Measurements from ENCODE around the gene CDH4. TPM values are rescaled to one million over a fixed set of nuclear protein-coding genes. Genes with fewer than 3 reads are reported as not detected.

CDH4 gene
- total RNA-seq, 1 donor from 2014 or later: 2.9 TPM

- Mint-ChIP-seq H3K27ac (peak overlapping the region; percentile 69), H3K9me3 (peaks cover 7% of the 10 kb centered on the region), H3K4me1 (peaks cover 29% of the 10 kb centered on the region), H3K4me3 (no peak overlapping the region), H3K27me3 (ENCODE audit: insufficient read depth, low read depth) (peaks cover 4% of the 10 kb centered on the region), H3K36me3 (peaks cover 10% of the 10 kb centered on the region)
- no peak overlapping the region for H2AFZ ChIP-seq (replicated peaks)
- peaks cover 12% of the 10 kb centered on the region for H3K27me3 ChIP-seq
- H3K4me2 ChIP-seq: no peak overlapping the region
- TF ChIP-seq EZH2 (IDR thresholded peaks at IDR 0.05) (no peak), CTCF (IDR thresholded peaks at IDR 0.05) (no peak), EZH2phosphoT487 (IDR thresholded peaks at IDR 0.05) (no peak)
- H3F3A ChIP-seq (ENCODE audit: low read depth): no peaks in the 10 kb centered on the region
- DNase-seq (ENCODE audit: low spot score): no peak
- H3K9ac ChIP-seq: no peak overlapping the region
- no peak overlapping the region for H3K4me3 ChIP-seq
- H4K20me1 ChIP-seq (ENCODE audit: low read depth): no peaks in the 10 kb centered on the region
- no peaks in the 10 kb centered on the region for H3K79me2 ChIP-seq (ENCODE audit: low read depth)
- H3K27ac ChIP-seq: no peak overlapping the region
- peaks cover 20% of the 10 kb centered on the region for H3K4me1 ChIP-seq
- no peaks in the 10 kb centered on the region for H3K36me3 ChIP-seq
- H3K9me3 ChIP-seq (ENCODE audit: low read depth): no peaks in the 10 kb centered on the region
These were observed 108.9 kb downstream of the CDH4 start for GRCh38 chr20:61360940-61361339.

GRCh38 chr20:61361501-61361900, 109.4 kb downstream of the CDH4 start:
- H3K9me3 ChIP-seq (ENCODE audit: low read depth): no peaks in the 10 kb centered on the region
- peaks cover 15% of the 10 kb centered on the region for H3K4me1 ChIP-seq
- no peaks in the 10 kb centered on the region for H3K79me2 ChIP-seq (ENCODE audit: low read depth)
- H3K27ac ChIP-seq: no peak overlapping the region
- no peak overlapping the region for H3K4me3 Mint-ChIP-seq
- H3K36me3 Mint-ChIP-seq: peaks cover 14% of the 10 kb centered on the region
- DNase-seq (ENCODE audit: low spot score): no peak
- peaks cover 4% of the 10 kb centered on the region for H3K27me3 Mint-ChIP-seq (ENCODE audit: insufficient read depth, low read depth)
- H4K20me1 ChIP-seq (ENCODE audit: low read depth): no peaks in the 10 kb centered on the region
- peaks cover 12% of the 10 kb centered on the region for H3K27me3 ChIP-seq
- peaks cover 10% of the 10 kb centered on the region for H3K9me3 Mint-ChIP-seq
- H3K4me2 ChIP-seq: no peak overlapping the region
- H3K4me3 ChIP-seq: no peak overlapping the region
- peaks cover 24% of the 10 kb centered on the region for H3K4me1 Mint-ChIP-seq
- no peak for TF ChIP-seq CTCF (IDR thresholded peaks at IDR 0.05)
- TF ChIP-seq EZH2phosphoT487 (IDR thresholded peaks at IDR 0.05): no peak
- no peak for TF ChIP-seq EZH2 (IDR thresholded peaks at IDR 0.05)
- H3K9ac ChIP-seq: no peak overlapping the region
- H3F3A ChIP-seq (ENCODE audit: low read depth): no peaks in the 10 kb centered on the region
- no peak overlapping the region for H3K27ac Mint-ChIP-seq
- no peaks in the 10 kb centered on the region for H3K36me3 ChIP-seq
- no peak overlapping the region for H2AFZ ChIP-seq (replicated peaks)

DNA sequence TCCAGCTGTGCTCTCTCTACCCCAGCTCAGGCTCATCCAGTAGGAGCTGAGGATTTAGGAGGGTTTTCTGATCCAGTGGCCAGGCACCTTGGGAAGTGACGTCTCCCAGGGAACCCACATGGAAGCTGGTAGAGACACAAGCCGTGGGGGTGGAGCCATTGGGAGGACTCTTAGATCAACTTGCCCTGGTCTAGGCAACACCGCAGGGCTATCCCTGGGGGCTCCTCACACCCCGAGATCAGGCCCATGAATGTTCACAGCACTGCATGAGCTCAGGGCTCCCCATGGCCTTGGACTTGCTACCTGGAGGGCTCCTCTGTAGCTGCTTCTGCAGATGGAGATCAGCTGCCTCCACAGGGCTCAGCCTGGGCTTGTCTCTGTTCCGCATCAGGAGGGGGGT, 112.1 kb downstream of the CDH4 start:
- Mint-ChIP-seq H3K9me3 (peaks cover 10% of the 10 kb centered on the region), H3K4me1 (peaks cover 5% of the 10 kb centered on the region), H3K4me3 (no peak overlapping the region), H3K36me3 (peaks cover 16% of the 10 kb centered on the region), H3K27me3 (ENCODE audit: insufficient read depth, low read depth) (peaks cover 4% of the 10 kb centered on the region), H3K27ac (no peak overlapping the region)
- Histone ChIP-seq H3K4me2 (no peak overlapping the region), H3K79me2 (ENCODE audit: low read depth) (no peaks in the 10 kb centered on the region), H3K36me3 (no peaks in the 10 kb centered on the region), H3K9me3 (ENCODE audit: low read depth) (no peaks in the 10 kb centered on the region), H3K9ac (no peak overlapping the region), H3K27me3 (peaks cover 4% of the 10 kb centered on the region), H2AFZ (replicated peaks) (no peak overlapping the region), H3K27ac (no peak overlapping the region), H3K4me3 (no peak overlapping the region), H3F3A (ENCODE audit: low read depth) (no peaks in the 10 kb centered on the region), H4K20me1 (ENCODE audit: low read depth) (no peaks in the 10 kb centered on the region), H3K4me1 (peaks cover 4% of the 10 kb centered on the region)
- TF ChIP-seq CTCF (IDR thresholded peaks at IDR 0.05) (no peak), EZH2 (IDR thresholded peaks at IDR 0.05) (no peak), EZH2phosphoT487 (IDR thresholded peaks at IDR 0.05) (no peak)
- no peak for DNase-seq (ENCODE audit: low spot score)

Measured in neural progenitor cell (in vitro differentiated cells).